Eye (tissue), 1 donor: ENCODE data around the gene NUP133.
"Not testable (repeated sequence)": the region's sequence is repeated elsewhere in the genome, so short reads cannot be mapped to it uniquely, and the experiment has no call there.

ENCODE experiments used
- DNase-seq: peaks from one replicate; pipeline ENCODE4 v3.0.0-alpha.2; 2015

The NUP133 gene

GRCh38 chr1:229507951-229508822 lies at the start of gene NUP133:
TSS of gene NUP133 (minus strand) at chr1:229508341. CDS start at chr1:229508249, 92 bp downstream.
- DNase-seq, result peak; percentile 100

- no peak for DNase-seq
These were observed 49.2 kb upstream of the NUP133 start for GRCh38 chr1:229557200-229557850.

- no peak for DNase-seq
These were observed 46.9 kb upstream of the NUP133 start for GRCh38 chr1:229554886-229555621.

GRCh38 chr1:229553621-229554130 lies 45.5 kb upstream of the NUP133 start:
- no peak for DNase-seq

GRCh38 chr1:229552732-229553131 lies 44.6 kb upstream of the NUP133 start:
- DNase-seq, result no peak

GRCh38 chr1:229550812-229551567 lies 42.8 kb upstream of the NUP133 start:
- DNase-seq, result no peak

GRCh38 chr1:229547542-229547941 lies 39.4 kb upstream of the NUP133 start:
- DNase-seq, result no peak

GRCh38 chr1:229544587-229544986 lies 36.4 kb upstream of the NUP133 start:
- no peak for DNase-seq

GRCh38 chr1:229539863-229540506 lies 31.8 kb upstream of the NUP133 start:
- no peak for DNase-seq

GRCh38 chr1:229538945-229539344 lies 30.8 kb upstream of the NUP133 start:
- DNase-seq, result no peak

GRCh38 chr1:229537894-229538293 lies 29.8 kb upstream of the NUP133 start:
- DNase-seq, result no peak

- DNase-seq, result no peak
These were observed 28.8 kb upstream of the NUP133 start for GRCh38 chr1:229536982-229537381.

- DNase-seq, result no peak
These were observed 27.1 kb upstream of the NUP133 start for GRCh38 chr1:229535230-229535629.

GRCh38 chr1:229531326-229531725 lies 23.2 kb upstream of the NUP133 start:
- no peak for DNase-seq

- no peak for DNase-seq
These were observed 21.5 kb upstream of the NUP133 start for GRCh38 chr1:229529639-229530038.

GRCh38 chr1:229526695-229527094 lies 18.6 kb upstream of the NUP133 start:
- DNase-seq, result no peak

GRCh38 chr1:229523052-229523451 lies 14.9 kb upstream of the NUP133 start:
- no peak for DNase-seq

GRCh38 chr1:229514578-229515275 lies 6.6 kb upstream of the NUP133 start:
- peak; percentile 88 for DNase-seq

- not testable (repeated sequence) for DNase-seq
These were observed 3.5 kb upstream of the NUP133 start for GRCh38 chr1:229511625-229512024.

- DNase-seq, result not testable (repeated sequence)
These were observed 3.1 kb upstream of the NUP133 start for GRCh38 chr1:229511201-229511600.

GRCh38 chr1:229509576-229509975 lies 1.4 kb upstream of the NUP133 start:
- no peak for DNase-seq
